Body of pancreas (tissue), 4 donors: ENCODE results near the gene OR5B21. TPM values are rescaled to one million over a fixed set of nuclear protein-coding genes. Genes with fewer than 3 reads are reported as not detected.

Source experiments
- ATAC-seq: fragments of 150-250 bp; one replicate; pipeline ENCODE4 v1.9.1; 2016
- DNase-seq, 4 donors: peaks; one replicate each; pipeline ENCODE4 v3.0.0-alpha.2; 2019
- H3K27ac ChIP-seq, 4 donors: fragments of 200-600 bp; sonication (generic); 1 replicate in 3 of 4; 2 replicates in 1 of 4; pipeline versions ENCODE4 v1.5.1 to v1.6.1; 2016 to 2019; ENCODE audit warnings: mild to moderate bottlenecking in 1 of 4, mixed read lengths in 1 of 4, moderate library complexity in 1 of 4
- H3K27me3 ChIP-seq, 2 donors: fragments of 200-600 bp; sonication (generic); one replicate each; pipeline ENCODE4 v1.6.0; 2016; ENCODE audit warnings: mild to moderate bottlenecking in 1 of 2
- H3K36me3 ChIP-seq, 2 donors: fragments of 200-600 bp; sonication (generic); replicated peaks in 1 of 2; 2 replicates each; pipeline ENCODE4 v1.5.1; 2016; ENCODE audit warnings: low read depth in 2 of 2; ENCODE audit not compliant: insufficient read depth in 1 of 2
- H3K4me1 ChIP-seq: fragments of 200-600 bp; sonication (generic); one replicate; pipeline ENCODE4 v1.6.0; 2016
- H3K4me3 ChIP-seq, 2 donors: fragments of 200-600 bp; sonication (generic); 1 replicate in 1 of 2; 2 replicates in 1 of 2; pipeline ENCODE4 v1.5.1; 2016 to 2019
- H3K9me3 ChIP-seq, 3 donors: fragments of 200-600 bp; sonication (generic); 1 replicate in 2 of 3; 2 replicates in 1 of 3; pipeline ENCODE4 v1.5.1; 2016
- CTCF ChIP-seq, 7 experiments: fragments of 450-650 bp in 4 of 7; fragments of 200-600 bp in 3 of 7; sonication (generic) in 3 of 7; IDR thresholded peaks; one replicate each; pipeline ENCODE4 v1.5.1; 2016 to 2019; ENCODE audit warnings: antibody characterized with exemption in 7 of 7
- POLR2A ChIP-seq, 3 donors: fragments of 450-650 bp; IDR thresholded peaks; one replicate each; pipeline ENCODE4 v1.6.1; 2016; ENCODE audit warnings: antibody characterized with exemption in 3 of 3, mild to moderate bottlenecking in 2 of 3
- WGBS, 2 donors: methylation state at CpG; one replicate each; pipeline ENCODE4 v1.1.5; 2017; 5-methylcytosine and 5-hydroxymethylcytosine counted together
- intact Hi-C: fragments of 100-400 bp; cut with DNase I; formaldehyde crosslinking; loops from one replicate; pipeline ENCODE4 v1.15.1; 2023
- total RNA-seq, 2 donors: library from RNA; depleted of rRNA; stranded (reverse); fragments of >200 nt; gene quantifications; one replicate each; pipeline ENCODE4 v1.1.0, GENCODE V29; 2016

OR5B21 gene
- total RNA-seq, 2 donors from 2014 or later, result not detected

- intact Hi-C loops, result no loop called here
- 45 to 83% methylated on average over 2 of the region's 2 CpGs for WGBS, 2 donors
- no peaks in the 10 kb centered on the region for H3K27me3 ChIP-seq
- H3K27ac ChIP-seq, result no peak overlapping the region
- no peak overlapping the region for H3K4me3 ChIP-seq
- no peak for ATAC-seq
- H3K4me1 ChIP-seq, result no peaks in the 10 kb centered on the region
- DNase-seq, result no peak
- no peak for TF ChIP-seq POLR2A (IDR thresholded peaks at IDR 0.05)
- no peak for TF ChIP-seq CTCF (IDR thresholded peaks at IDR 0.05)
- no peaks in the 10 kb centered on the region for H3K9me3 ChIP-seq
- no peaks in the 10 kb centered on the region for H3K36me3 ChIP-seq
Observed at GRCh38 chr11:58490827-58491226, 17.1 kb downstream of the OR5B21 start.

GRCh38 chr11:58487170-58487569 is 20.7 kb downstream of the OR5B21 start:
- TF ChIP-seq CTCF (IDR thresholded peaks at IDR 0.05) (no peak), POLR2A (IDR thresholded peaks at IDR 0.05) (no peak)
- no peak for DNase-seq
- no peaks in the 10 kb centered on the region for H3K4me1 ChIP-seq
- H3K4me3 ChIP-seq, result no peak overlapping the region
- no peaks in the 10 kb centered on the region for H3K27me3 ChIP-seq
- intact Hi-C loops, result no loop called here
- no peak for ATAC-seq
- H3K36me3 ChIP-seq, result no peaks in the 10 kb centered on the region
- H3K27ac ChIP-seq, result no peak overlapping the region
- H3K9me3 ChIP-seq, result no peaks in the 10 kb centered on the region

GRCh38 chr11:58485961-58486360 is 21.9 kb downstream of the OR5B21 start:
- no peaks in the 10 kb centered on the region for H3K9me3 ChIP-seq
- no peak overlapping the region for H3K4me3 ChIP-seq
- WGBS, 2 donors, result 88 to 90% methylated on average over 1 of the region's 1 CpG
- DNase-seq, result no peak
- no peak overlapping the region for H3K27ac ChIP-seq
- no peaks in the 10 kb centered on the region for H3K4me1 ChIP-seq
- no peaks in the 10 kb centered on the region for H3K27me3 ChIP-seq
- TF ChIP-seq POLR2A (IDR thresholded peaks at IDR 0.05) (no peak), CTCF (IDR thresholded peaks at IDR 0.05) (no peak)
- H3K36me3 ChIP-seq, result no peaks in the 10 kb centered on the region
- no peak for ATAC-seq
- intact Hi-C loops, result no loop called here

- no peak for TF ChIP-seq CTCF (IDR thresholded peaks at IDR 0.05)
- no peak for TF ChIP-seq POLR2A (IDR thresholded peaks at IDR 0.05)
- Histone ChIP-seq H3K27me3 (no peaks in the 10 kb centered on the region), H3K27ac (no peak overlapping the region), H3K4me1 (no peaks in the 10 kb centered on the region), H3K36me3 (no peaks in the 10 kb centered on the region), H3K9me3 (no peaks in the 10 kb centered on the region), H3K4me3 (no peak overlapping the region)
- ATAC-seq, result no peak
- intact Hi-C loops, result no loop called here
- DNase-seq, result no peak
Observed at GRCh38 chr11:58471892-58472291, 36.0 kb downstream of the OR5B21 start.

GRCh38 chr11:58466293-58466692 is 41.6 kb downstream of the OR5B21 start:
- ATAC-seq, result no peak
- 58 to 59% methylated on average over 1 of the region's 1 CpG for WGBS, 2 donors
- intact Hi-C loops, result no loop called here

More at GRCh38 chr11:58466293-58466692, 41.6 kb downstream of the OR5B21 start:
- no peak overlapping the region for H3K4me3 ChIP-seq
- DNase-seq, result no peak
- TF ChIP-seq CTCF (IDR thresholded peaks at IDR 0.05), result no peak
- no peak for TF ChIP-seq POLR2A (IDR thresholded peaks at IDR 0.05)
- H3K27ac ChIP-seq, result no peak overlapping the region
- no peaks in the 10 kb centered on the region for H3K4me1 ChIP-seq
- H3K27me3 ChIP-seq, result no peaks in the 10 kb centered on the region
- no peaks in the 10 kb centered on the region for H3K36me3 ChIP-seq
- H3K9me3 ChIP-seq, result no peaks in the 10 kb centered on the region
